Breast epithelium (tissue), 4 donors: Measurements from ENCODE around the gene CDX1. TPM values are rescaled to one million over a fixed set of nuclear protein-coding genes. Genes with fewer than 3 reads are reported as not detected.

Experiments used
- DNase-seq, 2 donors: peaks; one replicate each; pipeline ENCODE4 v3.0.0-alpha.2; 2019; ENCODE audit warnings: low spot score in 2 of 2
- H3K27ac ChIP-seq, 2 donors: fragments of 200-600 bp; sonication (generic) in 1 of 2; one replicate each; pipeline ENCODE4 v1.5.1; 2016 to 2019; ENCODE audit warnings: mild to moderate bottlenecking in 1 of 2
- H3K27me3 ChIP-seq, 2 donors: fragments of 200-600 bp; sonication (generic) in 1 of 2; one replicate each; pipeline versions ENCODE4 v1.5.1 to v1.6.0; 2017 to 2019; ENCODE audit warnings: control low read depth in 1 of 2, mild to moderate bottlenecking in 1 of 2
- H3K36me3 ChIP-seq: fragments of 200-600 bp; one replicate; pipeline ENCODE4 v1.5.1; 2019
- H3K4me1 ChIP-seq, 2 donors: fragments of 200-600 bp; sonication (generic); one replicate each; pipeline ENCODE4 v1.5.1; 2016 to 2019; ENCODE audit warnings: control low read depth in 1 of 2
- H3K4me3 ChIP-seq, 3 donors: fragments of 200-600 bp; sonication (generic); 1 replicate in 2 of 3; 2 replicates in 1 of 3; pipeline ENCODE4 v1.5.1; 2016 to 2019; ENCODE audit warnings: mild to moderate bottlenecking in 3 of 3, moderate library complexity in 2 of 3
- H3K9me3 ChIP-seq, 2 donors: fragments of 200-600 bp; sonication (generic) in 1 of 2; one replicate each; pipeline ENCODE4 v1.5.1; 2016 to 2019; ENCODE audit warnings: control low read depth in 1 of 2
- POLR2A ChIP-seq: fragments of 450-650 bp; IDR thresholded peaks from one replicate; pipeline ENCODE4 v1.6.1; 2016; ENCODE audit warnings: antibody characterized with exemption, mild to moderate bottlenecking, moderate library complexity
- POLR2AphosphoS5 ChIP-seq, 3 donors: sonication (generic); formaldehyde crosslinking; IDR thresholded peaks; one replicate each; pipeline ENCODE4 v1.6.1; 2017; ENCODE audit warnings: antibody characterized with exemption in 3 of 3
- intact Hi-C: fragments of 100-400 bp; cut with DNase I; formaldehyde crosslinking; loops from one replicate; pipeline ENCODE4 v1.15.1; 2023; ENCODE audit warnings: low total_unique reads
- total RNA-seq, 3 donors: library from RNA; depleted of rRNA; stranded (reverse); fragments of >200 nt; gene quantifications; one replicate each; pipeline ENCODE4 v1.1.0, GENCODE V29; 2016
- TF ChIP-seq, protein P1 (sequence below), 3 donors: fragments of 450-650 bp; IDR thresholded peaks; one replicate each; pipeline ENCODE4 v1.5.1; 2016 to 2017; ENCODE audit warnings: antibody characterized with exemption in 3 of 3, mild to moderate bottlenecking in 3 of 3, moderate library complexity in 3 of 3

Gene CDX1
- total RNA-seq, 3 donors from 2014 or later, result 1.3 TPM; not detected in 2

DNA sequence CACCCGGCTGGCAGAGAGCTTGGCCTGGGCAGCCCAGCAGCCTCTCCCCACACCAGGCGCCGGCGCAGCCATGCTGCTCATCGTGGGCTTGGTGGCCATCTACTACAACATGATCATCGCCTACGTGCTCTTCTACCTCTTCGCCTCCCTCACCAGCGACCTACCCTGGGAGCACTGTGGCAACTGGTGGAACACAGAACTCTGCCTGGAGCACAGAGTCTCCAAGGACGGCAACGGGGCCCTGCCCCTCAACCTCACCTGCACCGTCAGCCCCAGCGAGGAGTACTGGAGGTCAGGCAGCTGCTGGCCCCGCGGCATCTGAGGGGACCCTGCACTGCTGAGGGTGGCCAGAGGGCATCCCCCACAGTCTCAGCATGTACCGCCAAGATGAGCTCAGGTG, 30.4 kb downstream of the CDX1 start:
- H3K27ac ChIP-seq, result no peak overlapping the region
- no peak overlapping the region for H3K4me3 ChIP-seq
- TF ChIP-seq, protein P1, sequence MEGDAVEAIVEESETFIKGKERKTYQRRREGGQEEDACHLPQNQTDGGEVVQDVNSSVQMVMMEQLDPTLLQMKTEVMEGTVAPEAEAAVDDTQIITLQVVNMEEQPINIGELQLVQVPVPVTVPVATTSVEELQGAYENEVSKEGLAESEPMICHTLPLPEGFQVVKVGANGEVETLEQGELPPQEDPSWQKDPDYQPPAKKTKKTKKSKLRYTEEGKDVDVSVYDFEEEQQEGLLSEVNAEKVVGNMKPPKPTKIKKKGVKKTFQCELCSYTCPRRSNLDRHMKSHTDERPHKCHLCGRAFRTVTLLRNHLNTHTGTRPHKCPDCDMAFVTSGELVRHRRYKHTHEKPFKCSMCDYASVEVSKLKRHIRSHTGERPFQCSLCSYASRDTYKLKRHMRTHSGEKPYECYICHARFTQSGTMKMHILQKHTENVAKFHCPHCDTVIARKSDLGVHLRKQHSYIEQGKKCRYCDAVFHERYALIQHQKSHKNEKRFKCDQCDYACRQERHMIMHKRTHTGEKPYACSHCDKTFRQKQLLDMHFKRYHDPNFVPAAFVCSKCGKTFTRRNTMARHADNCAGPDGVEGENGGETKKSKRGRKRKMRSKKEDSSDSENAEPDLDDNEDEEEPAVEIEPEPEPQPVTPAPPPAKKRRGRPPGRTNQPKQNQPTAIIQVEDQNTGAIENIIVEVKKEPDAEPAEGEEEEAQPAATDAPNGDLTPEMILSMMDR (IDR thresholded peaks at IDR 0.05), result no peak
- TF ChIP-seq POLR2A (no peak), POLR2AphosphoS5 (IDR thresholded peaks at IDR 0.05) (no peak)
- no peak for DNase-seq
- H3K27me3 ChIP-seq, result no peaks in the 10 kb centered on the region
- H3K36me3 ChIP-seq, result no peaks in the 10 kb centered on the region
- intact Hi-C loops, result no loop called here
- no peaks in the 10 kb centered on the region for H3K9me3 ChIP-seq
- H3K4me1 ChIP-seq, result no peaks in the 10 kb centered on the region

DNA sequence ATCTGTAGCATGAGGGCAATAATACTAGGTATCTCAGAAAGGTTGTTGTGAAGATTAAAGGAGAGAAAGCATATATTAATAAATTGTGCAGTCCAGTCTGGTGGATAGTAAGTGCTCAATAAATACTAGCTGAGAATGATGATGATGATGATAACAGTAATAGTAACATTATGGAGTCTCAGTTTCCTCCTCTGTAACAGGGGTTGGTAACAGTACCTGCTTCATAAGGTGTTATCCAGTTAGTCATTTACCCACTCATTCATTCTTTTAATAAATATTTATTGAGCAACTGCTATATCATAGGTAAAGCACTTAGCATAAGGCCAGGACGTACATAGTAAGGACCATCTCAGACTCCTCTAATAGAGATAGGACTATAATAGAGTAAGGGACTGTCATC, 30.9 kb downstream of the CDX1 start:
- no peaks in the 10 kb centered on the region for H3K36me3 ChIP-seq
- H3K27ac ChIP-seq, result no peak overlapping the region
- DNase-seq, result no peak
- no peak overlapping the region for H3K4me3 ChIP-seq
- TF ChIP-seq POLR2AphosphoS5 (IDR thresholded peaks at IDR 0.05) (no peak), POLR2A (no peak)
- TF ChIP-seq, protein P1 (IDR thresholded peaks at IDR 0.05), result no peak
- no peaks in the 10 kb centered on the region for H3K4me1 ChIP-seq
- intact Hi-C loops, result no loop called here
- no peaks in the 10 kb centered on the region for H3K27me3 ChIP-seq
- H3K9me3 ChIP-seq, result no peaks in the 10 kb centered on the region

GRCh38 chr5:150202501-150202900, 35.9 kb downstream of the CDX1 start:
- TF ChIP-seq POLR2A, result no peak
- TF ChIP-seq POLR2AphosphoS5 (IDR thresholded peaks at IDR 0.05), result no peak
- TF ChIP-seq, protein P1 (IDR thresholded peaks at IDR 0.05), result no peak
- H3K27ac ChIP-seq, result no peak overlapping the region
- H3K36me3 ChIP-seq, result no peaks in the 10 kb centered on the region
- no peak overlapping the region for H3K4me3 ChIP-seq
- H3K9me3 ChIP-seq, result no peaks in the 10 kb centered on the region
- no peaks in the 10 kb centered on the region for H3K4me1 ChIP-seq
- intact Hi-C loops, result no loop called here
- DNase-seq, result no peak
- no peaks in the 10 kb centered on the region for H3K27me3 ChIP-seq

- no peaks in the 10 kb centered on the region for H3K9me3 ChIP-seq
- H3K4me3 ChIP-seq, result no peak overlapping the region
- no peak overlapping the region for H3K27ac ChIP-seq
- H3K36me3 ChIP-seq, result no peaks in the 10 kb centered on the region
- no peak for DNase-seq
- no peaks in the 10 kb centered on the region for H3K4me1 ChIP-seq
- TF ChIP-seq POLR2AphosphoS5 (IDR thresholded peaks at IDR 0.05) (no peak), POLR2A (no peak)
- TF ChIP-seq, protein P1 (IDR thresholded peaks at IDR 0.05), result no peak
- H3K27me3 ChIP-seq, result no peaks in the 10 kb centered on the region
- intact Hi-C loops, result no loop called here
Observed at GRCh38 chr5:150203832-150204589, 37.4 kb downstream of the CDX1 start.

- TF ChIP-seq, protein P1 (IDR thresholded peaks at IDR 0.05), result no peak
- TF ChIP-seq POLR2A (no peak), POLR2AphosphoS5 (IDR thresholded peaks at IDR 0.05) (no peak)
- H3K27ac ChIP-seq, result no peak overlapping the region
- H3K36me3 ChIP-seq, result no peaks in the 10 kb centered on the region
- H3K27me3 ChIP-seq, result no peaks in the 10 kb centered on the region
- H3K4me1 ChIP-seq, result no peaks in the 10 kb centered on the region
- no peak overlapping the region for H3K4me3 ChIP-seq
- intact Hi-C loops, result no loop called here
- no peaks in the 10 kb centered on the region for H3K9me3 ChIP-seq
- no peak for DNase-seq
Observed at GRCh38 chr5:150204590-150204960, 38.0 kb downstream of the CDX1 start.
